A549 (cell line): Measurements from ENCODE around the gene ARHGEF37. TPM values are rescaled to one million over a fixed set of nuclear protein-coding genes. Genes with fewer than 3 reads are reported as not detected.

ENCODE experiments used
- ATAC-seq, 2 experiments: fragments of 200-7000 bp in 1 of 2; fragments of >200 bp in 1 of 2; cut with Nextera tagmentation in 1 of 2; cut with Tn5 transposase in 1 of 2; 3 replicates each; pipeline versions ENCODE4 v1.8.0 to v1.9.1; 2018 to 2020; ENCODE audit warnings: mild to moderate bottlenecking in 1 of 2, moderate library complexity in 1 of 2
- CTCF ChIA-PET: fragments of 300-600 bp; sonication (Branson Sonifier 250); formaldehyde crosslinking; extraction: SDS; loops from one replicate; lab custom pipeline; 2021; ENCODE audit warnings: antibody characterized with exemption, inconsistent platforms; lab: Yijun Ruan, JAX
- POLR2A ChIA-PET: fragments of 350-600 bp; formaldehyde crosslinking; extraction: SDS; loops from one replicate; lab custom pipeline; 2021; ENCODE audit warnings: antibody characterized with exemption, inconsistent platforms; lab: Yijun Ruan, JAX
- DNase-seq, 2 experiments: peaks; one replicate each; pipeline versions ENCODE4 v3.0.0 to v3.0.0-alpha.2; 2011 to 2016; ENCODE audit warnings: low read depth in 1 of 2, low spot score in 1 of 2
- FAIRE-seq: peaks from 2 replicates; lab custom pipeline; 2011; peaks lifted over from hg19 to GRCh38; lab: Jason Lieb, UNC
- H3K27ac ChIP-seq, 2 experiments: fragments of >200 bp; sonication (Bioruptor Twin); formaldehyde crosslinking; 3 replicates each; pipeline ENCODE4 v1.5.1; 2016 to 2017
- H3K4me1 ChIP-seq: fragments of >200 bp; sonication (Bioruptor Twin); formaldehyde crosslinking; 3 replicates; pipeline ENCODE4 v1.6.1; 2016
- H3K4me2 ChIP-seq: fragments of >200 bp; sonication (Bioruptor Twin); formaldehyde crosslinking; 3 replicates; pipeline ENCODE4 v1.6.1; 2016
- H3K4me3 ChIP-seq: fragments of >200 bp; sonication (Bioruptor Twin); formaldehyde crosslinking; 3 replicates; pipeline ENCODE4 v1.5.1; 2016
- H3K9me3 ChIP-seq: fragments of >200 bp; sonication (Bioruptor Twin); formaldehyde crosslinking; 3 replicates; pipeline ENCODE4 v1.6.1; 2016
- FOSB ChIP-seq: fragments of 250-450 bp; sonication (Bioruptor Pico); IDR thresholded peaks from 2 replicates; pipeline ENCODE4 v1.5.0; 2020; ENCODE audit warnings: mild to moderate bottlenecking, moderate library complexity
- FOSL2 ChIP-seq, 2 experiments: fragments of 450-650 bp in 1 of 2; fragments of >200 bp in 1 of 2; sonication (Bioruptor Twin) in 1 of 2; formaldehyde crosslinking; IDR thresholded peaks; 2 replicates each; pipeline versions ENCODE4 v1.5.0 to v1.6.1; 2016 to 2020; ENCODE audit warnings: mild to moderate bottlenecking in 1 of 2, moderate library complexity in 1 of 2
- HDAC2 ChIP-seq: fragments of 200-600 bp; sonication (generic); IDR thresholded peaks from 2 replicates; pipeline ENCODE4 v1.6.1; 2016
- HEYL ChIP-seq: fragments of 250-450 bp; sonication (Bioruptor Pico); IDR thresholded peaks from 2 replicates; pipeline ENCODE4 v1.8.0; 2021; ENCODE audit warnings: mild to moderate bottlenecking, moderate library complexity
- KDM1A ChIP-seq: fragments of 200-600 bp; sonication (generic); IDR thresholded peaks from 2 replicates; pipeline ENCODE4 v1.6.1; 2016; ENCODE audit warnings: low read depth, mild to moderate bottlenecking
- KDM5A ChIP-seq: fragments of 200-600 bp; sonication (generic); IDR thresholded peaks from 2 replicates; pipeline ENCODE4 v1.6.1; 2016; ENCODE audit warnings: antibody characterized with exemption, mild to moderate bottlenecking
- MAFK ChIP-seq: fragments of 450-650 bp; IDR thresholded peaks from 2 replicates; pipeline ENCODE4 v1.6.1; 2014; ENCODE audit not compliant: partially characterized antibody
- MAX ChIP-seq: IDR thresholded peaks from 2 replicates; pipeline ENCODE4 v1.6.1; 2012
- MYC ChIP-seq: IDR thresholded peaks from 2 replicates; pipeline ENCODE4 v1.6.1; 2012; ENCODE audit warnings: mild to moderate bottlenecking, inconsistent platforms, low read length, improper control_type of control experiment, borderline replicate concordance
- NPAS2 ChIP-seq: fragments of 250-450 bp; sonication (Bioruptor Pico); IDR thresholded peaks from 2 replicates; pipeline ENCODE4 v1.8.0; 2022; ENCODE audit warnings: mild to moderate bottlenecking, moderate library complexity, borderline replicate concordance
- PHF8 ChIP-seq: fragments of 200-600 bp; sonication (generic); IDR thresholded peaks from 2 replicates; pipeline ENCODE4 v1.6.1; 2016; ENCODE audit warnings: low read depth, mild to moderate bottlenecking, antibody characterized with exemption, moderate library complexity, borderline replicate concordance
- RAD21 ChIP-seq, 2 experiments: fragments of >200 bp in 1 of 2; sonication (Bioruptor Twin) in 1 of 2; formaldehyde crosslinking in 1 of 2; IDR thresholded peaks in 1 of 2; conservative IDR thresholded peaks in 1 of 2; 2 replicates in 1 of 2; 3 replicates in 1 of 2; pipeline ENCODE4 v1.6.1; 2012 to 2018; ENCODE audit warnings: inconsistent platforms in 1 of 2
- RCOR1 ChIP-seq: fragments of 150-350 bp; IDR thresholded peaks from 2 replicates; pipeline ENCODE4 v1.6.1; 2014; ENCODE audit warnings: antibody characterized with exemption, low read length, low read depth
- RNF2 ChIP-seq: fragments of 200-600 bp; sonication (generic); IDR thresholded peaks from 2 replicates; pipeline ENCODE4 v1.6.1; 2016; ENCODE audit warnings: low read depth, mild to moderate bottlenecking, antibody characterized with exemption, moderate library complexity, borderline replicate concordance
- SMC3 ChIP-seq: fragments of >200 bp; sonication (Bioruptor Twin); formaldehyde crosslinking; IDR thresholded peaks from 3 replicates; pipeline ENCODE4 v1.6.1; 2018; ENCODE audit warnings: inconsistent platforms
- TFCP2L1 ChIP-seq: fragments of 250-450 bp; sonication (Bioruptor Pico); IDR thresholded peaks from 2 replicates; pipeline ENCODE4 v1.5.0; 2021; ENCODE audit warnings: mild to moderate bottlenecking
- ZC3H11A ChIP-seq: fragments of 450-650 bp; IDR thresholded peaks from 2 replicates; pipeline ENCODE4 v1.6.1; 2014; ENCODE audit warnings: antibody characterized with exemption, mild to moderate bottlenecking
- ZFP36 ChIP-seq: fragments of 450-650 bp; IDR thresholded peaks from 2 replicates; pipeline ENCODE4 v1.6.1; 2014; ENCODE audit warnings: borderline replicate concordance; ENCODE audit not compliant: partially characterized antibody
- WGBS: methylation state at CpG from one replicate; pipeline ENCODE4 v1.1.6; 2017; ENCODE audit errors: missing lambda C conversion rate; 5-methylcytosine and 5-hydroxymethylcytosine counted together
- polyA plus RNA-seq, 4 experiments: library from polyadenylated mRNA; depleted of rRNA in 3 of 4; stranded (reverse); fragments of >200 nt; fragmentation: RNase III in 1 of 4; extraction: RNeasy Plus Mini Kit Qiagen cat#74134 plus additional on column Dnase treatment in 1 of 4; gene quantifications; 2 replicates in 3 of 4; 3 replicates in 1 of 4; pipeline ENCODE4 v1.2.3, GENCODE V29; 2011 to 2017
- TF ChIP-seq, protein P1 (sequence below): fragments of >200 bp; sonication (Bioruptor Twin); formaldehyde crosslinking; IDR thresholded peaks from 3 replicates; pipeline ENCODE4 v1.5.1; 2016
- TF ChIP-seq, protein P2 (sequence below): fragments of 450-650 bp; IDR thresholded peaks from 2 replicates; pipeline ENCODE4 v1.6.1; 2014; ENCODE audit warnings: antibody characterized with exemption

Gene ARHGEF37
- polyA plus RNA-seq, 2 of the 4 experiments (the other 2 are of a cell fraction), result 1.2 to 1.5 TPM

DNA sequence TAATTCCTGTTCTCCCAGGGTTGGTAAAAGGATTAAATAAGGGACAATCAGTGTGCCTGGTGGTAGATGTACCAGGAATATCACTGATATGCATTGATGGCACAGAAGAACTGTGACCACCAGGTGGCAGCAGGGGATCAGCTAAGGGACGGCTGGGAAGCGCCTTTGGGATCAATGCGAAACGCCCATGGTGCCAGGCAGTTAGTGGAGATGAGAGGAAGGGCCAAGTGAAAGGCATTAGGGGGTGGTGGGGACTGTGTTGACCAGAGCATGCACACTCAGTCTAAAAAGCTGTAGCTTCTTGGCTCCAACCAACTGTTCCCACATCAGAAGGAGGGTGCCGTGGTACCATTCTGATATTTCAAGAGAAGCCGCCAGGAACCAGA, 55.6 kb downstream of the ARHGEF37 start:
- peak; percentile 93 for FAIRE-seq
- Histone ChIP-seq H3K27ac (no peak overlapping the region), H3K4me3 (no peak overlapping the region), H3K4me2 (no peak overlapping the region), H3K9me3 (no peaks in the 10 kb centered on the region), H3K4me1 (peaks cover 10% of the 10 kb centered on the region; the same call in 2 of the 3 replicates)
- ChIA-PET CTCF (interaction anchor here (0.6 to 15.6 kb wide), 57 partner anchors 8 to 785 kb away, joined by 3 to 579 read pairs (median 4); no protein-coding TSS in a partner anchor), POLR2A (interaction anchor here (1.0 kb wide), 1 partner anchor 323 kb away, joined by 3 read pairs; no protein-coding TSS in a partner anchor)
- WGBS, result 39% methylated on average over 6 of the region's 6 CpGs
- ATAC-seq, result peak; percentile 79 to 93
- TF ChIP-seq ZFP36 (peak; percentile 11), PHF8 (no peak), SMC3 (peak; percentile 92), HEYL (no peak), RAD21 (conservative IDR thresholded peaks at IDR 0.05 in 1 of 2, IDR thresholded peaks at IDR 0.05 in 1 of 2) (peak; percentile 95 to 96)
- TF ChIP-seq, protein P1, sequence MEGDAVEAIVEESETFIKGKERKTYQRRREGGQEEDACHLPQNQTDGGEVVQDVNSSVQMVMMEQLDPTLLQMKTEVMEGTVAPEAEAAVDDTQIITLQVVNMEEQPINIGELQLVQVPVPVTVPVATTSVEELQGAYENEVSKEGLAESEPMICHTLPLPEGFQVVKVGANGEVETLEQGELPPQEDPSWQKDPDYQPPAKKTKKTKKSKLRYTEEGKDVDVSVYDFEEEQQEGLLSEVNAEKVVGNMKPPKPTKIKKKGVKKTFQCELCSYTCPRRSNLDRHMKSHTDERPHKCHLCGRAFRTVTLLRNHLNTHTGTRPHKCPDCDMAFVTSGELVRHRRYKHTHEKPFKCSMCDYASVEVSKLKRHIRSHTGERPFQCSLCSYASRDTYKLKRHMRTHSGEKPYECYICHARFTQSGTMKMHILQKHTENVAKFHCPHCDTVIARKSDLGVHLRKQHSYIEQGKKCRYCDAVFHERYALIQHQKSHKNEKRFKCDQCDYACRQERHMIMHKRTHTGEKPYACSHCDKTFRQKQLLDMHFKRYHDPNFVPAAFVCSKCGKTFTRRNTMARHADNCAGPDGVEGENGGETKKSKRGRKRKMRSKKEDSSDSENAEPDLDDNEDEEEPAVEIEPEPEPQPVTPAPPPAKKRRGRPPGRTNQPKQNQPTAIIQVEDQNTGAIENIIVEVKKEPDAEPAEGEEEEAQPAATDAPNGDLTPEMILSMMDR, result peak; percentile 92
- TF ChIP-seq, all 56 proteins: peak for 4
- DNase-seq, result peak; percentile 70 to 72

GRCh38 chr5:149638136-149638535, 56.8 kb downstream of the ARHGEF37 start:
- no peak for DNase-seq
- ChIA-PET CTCF (interaction anchor here (0.6 to 15.6 kb wide), 12 partner anchors 20 to 352 kb away, joined by 3 to 579 read pairs (median 6); no protein-coding TSS in a partner anchor), POLR2A (no interaction called here)
- H3K4me3 ChIP-seq, result no peak overlapping the region
- TF ChIP-seq MAX, result no peak
- no peak for TF ChIP-seq HEYL
- TF ChIP-seq, protein P1, result no peak
- TF ChIP-seq HDAC2, result no peak
- TF ChIP-seq MAFK, result no peak
- TF ChIP-seq NPAS2 (CRISPR knock-in tag), result no peak
- TF ChIP-seq FOSL2 (IDR thresholded peaks at IDR 0.05), result no peak
- no peak for TF ChIP-seq FOSL2 (CRISPR knock-in tag; IDR thresholded peaks at IDR 0.05)
- TF ChIP-seq RCOR1, result no peak
- no peak for TF ChIP-seq FOSB (CRISPR knock-in tag)
- TF ChIP-seq KDM5A, result no peak
- TF ChIP-seq, protein P2, sequence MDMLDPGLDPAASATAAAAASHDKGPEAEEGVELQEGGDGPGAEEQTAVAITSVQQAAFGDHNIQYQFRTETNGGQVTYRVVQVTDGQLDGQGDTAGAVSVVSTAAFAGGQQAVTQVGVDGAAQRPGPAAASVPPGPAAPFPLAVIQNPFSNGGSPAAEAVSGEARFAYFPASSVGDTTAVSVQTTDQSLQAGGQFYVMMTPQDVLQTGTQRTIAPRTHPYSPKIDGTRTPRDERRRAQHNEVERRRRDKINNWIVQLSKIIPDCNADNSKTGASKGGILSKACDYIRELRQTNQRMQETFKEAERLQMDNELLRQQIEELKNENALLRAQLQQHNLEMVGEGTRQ, result no peak
- no peak for TF ChIP-seq ZC3H11A
- no peak for TF ChIP-seq PHF8
- no peak for TF ChIP-seq TFCP2L1 (CRISPR knock-in tag)
- no peak for TF ChIP-seq RAD21 (conservative IDR thresholded peaks at IDR 0.05 in 1 of 2, IDR thresholded peaks at IDR 0.05 in 1 of 2)
- TF ChIP-seq RNF2, result no peak
- TF ChIP-seq KDM1A, result no peak
- TF ChIP-seq MYC, result no peak
- H3K27ac ChIP-seq, result no peak overlapping the region
- H3K9me3 ChIP-seq, result no peaks in the 10 kb centered on the region
- no peak for ATAC-seq
- no peaks in the 10 kb centered on the region for H3K4me1 ChIP-seq
- WGBS, result 93% methylated on average over 5 of the region's 5 CpGs
- no peak for FAIRE-seq
- no peak overlapping the region for H3K4me2 ChIP-seq
